ENCODE measurements around the gene SCFD2. TPM values are rescaled to one million over a fixed set of nuclear protein-coding genes. Genes with fewer than 3 reads are reported as not detected.

Gene SCFD2
- total and polyA plus RNA-seq, 7 donors = 5.8 to 13.3 (median 11.2) TPM

GRCh38 chr4:53007024-53007423 lies 358.8 kb downstream of the SCFD2 start:
- H3K36me3 ChIP-seq (ENCODE audit: insufficient read depth in 1 of 2, low read depth in 1 of 2) = no peaks in the 10 kb centered on the region
- 55 to 82% (median 65%) methylated on average over 4 of the region's 4 CpGs for WGBS, 3 donors
- H3K4me1 ChIP-seq = peaks cover 28% of the 10 kb centered on the region
- intact Hi-C loops (cut with DNase I) = no loop called here
- H3K27ac ChIP-seq = no peak overlapping the region
- H3K27me3 ChIP-seq (ENCODE audit: insufficient read depth in 3 of 3, low read length in 2 of 3) = no peaks in the 10 kb centered on the region
- ATAC-seq (peak in 2 of 4 donors; percentile 50 to 52), DNase-seq (no peak)
- no peak overlapping the region for H3K4me3 ChIP-seq
- no peak for TF ChIP-seq CTCF (IDR thresholded peaks at IDR 0.05)
- H3K9me3 ChIP-seq = no peaks in the 10 kb centered on the region

DNA sequence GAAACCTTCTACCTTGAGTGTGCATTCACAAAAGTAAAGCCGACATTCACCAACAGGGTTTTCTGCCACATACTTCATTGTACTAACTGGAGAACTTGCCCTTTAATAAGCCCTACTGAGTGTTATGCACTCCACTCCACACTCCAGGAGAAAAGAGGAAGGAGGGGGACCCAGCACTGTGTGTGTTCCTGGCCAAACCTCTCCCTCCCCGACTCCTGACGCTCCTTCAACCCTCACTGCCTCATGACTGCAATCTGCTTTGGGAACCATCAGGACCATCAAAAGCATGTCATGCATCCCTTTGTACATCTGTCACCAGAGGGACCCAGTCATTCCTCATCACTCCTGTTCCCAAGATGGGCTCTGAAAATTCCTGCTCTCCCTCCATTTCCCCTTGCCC lies 360.1 kb downstream of the SCFD2 start:
- DNase-seq = no peak
- 82 to 96% (median 93%) methylated on average over 3 of the region's 3 CpGs for WGBS, 3 donors
- Histone ChIP-seq H3K27me3 (ENCODE audit: insufficient read depth in 3 of 3, low read length in 2 of 3) (no peaks in the 10 kb centered on the region), H3K36me3 (ENCODE audit: insufficient read depth in 1 of 2, low read depth in 1 of 2) (no peaks in the 10 kb centered on the region), H3K4me3 (no peak overlapping the region), H3K9me3 (no peaks in the 10 kb centered on the region), H3K4me1 (peaks cover 22% of the 10 kb centered on the region), H3K27ac (no peak overlapping the region)
- intact Hi-C loops (cut with DNase I) = no loop called here
- TF ChIP-seq CTCF (IDR thresholded peaks at IDR 0.05) = no peak
- ATAC-seq = no peak

DNA sequence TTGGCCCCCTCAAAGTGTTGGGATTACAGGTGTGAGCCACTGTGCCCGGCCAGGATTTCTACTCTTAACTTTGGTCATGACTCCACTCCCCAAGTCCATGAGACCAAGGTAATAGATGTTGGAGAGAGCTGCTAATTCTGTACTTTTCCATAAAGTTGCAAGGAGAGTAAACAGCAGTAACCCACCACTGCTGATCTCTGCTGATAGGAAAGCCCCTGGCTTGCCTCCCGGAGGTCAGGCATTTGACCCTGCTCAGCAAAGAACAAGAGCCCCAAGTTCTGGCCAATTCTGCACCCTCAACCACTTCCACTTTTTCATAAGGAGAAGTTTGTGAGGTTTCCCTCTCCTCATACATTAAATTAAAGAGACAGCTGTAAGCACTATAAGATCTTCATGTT lies 360.7 kb downstream of the SCFD2 start:
- ATAC-seq (no peak), DNase-seq (no peak)
- no peak for TF ChIP-seq CTCF (IDR thresholded peaks at IDR 0.05)
- intact Hi-C loops (cut with DNase I) = no loop called here
- H3K27me3 ChIP-seq (ENCODE audit: insufficient read depth in 3 of 3, low read length in 2 of 3) = no peaks in the 10 kb centered on the region
- 83 to 95% (median 91%) methylated on average over 2 of the region's 2 CpGs for WGBS, 3 donors
- no peak overlapping the region for H3K27ac ChIP-seq
- no peaks in the 10 kb centered on the region for H3K9me3 ChIP-seq
- no peaks in the 10 kb centered on the region for H3K36me3 ChIP-seq (ENCODE audit: insufficient read depth in 1 of 2, low read depth in 1 of 2)
- H3K4me3 ChIP-seq = no peak overlapping the region
- H3K4me1 ChIP-seq = peaks cover 20% of the 10 kb centered on the region

DNA sequence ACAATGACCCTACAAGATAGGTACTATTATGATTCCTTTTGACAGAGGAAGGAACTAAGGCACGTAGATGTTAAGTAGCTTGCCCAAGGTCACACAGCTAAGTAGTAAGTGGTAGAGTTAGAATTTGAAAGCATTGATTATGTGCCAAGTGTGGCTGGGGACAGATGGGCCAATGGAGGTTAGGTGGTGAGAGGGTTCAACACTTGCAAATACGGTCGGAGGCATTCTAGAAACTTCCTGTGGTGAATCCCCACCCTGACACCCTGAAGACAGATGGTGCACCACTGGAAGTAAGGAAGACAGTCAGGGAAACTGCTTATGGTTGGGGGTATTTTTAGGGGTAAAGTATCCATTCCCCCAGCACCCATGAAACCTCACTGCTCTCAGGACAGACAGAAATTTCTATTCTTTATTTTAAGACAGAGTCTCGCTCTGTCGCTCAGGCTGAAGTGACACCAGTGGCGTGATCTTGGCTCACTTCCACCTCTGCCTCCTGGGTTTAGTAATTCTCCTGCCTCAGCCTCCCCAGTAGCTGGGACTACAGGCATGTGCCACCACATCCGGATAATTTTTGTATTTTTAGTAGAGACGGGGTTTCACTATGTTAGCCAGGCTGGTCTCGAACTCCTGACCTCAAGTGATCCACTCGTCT lies 361.2 kb downstream of the SCFD2 start:
- Histone ChIP-seq H3K4me1 (peaks cover 14% of the 10 kb centered on the region), H3K27ac (no peak overlapping the region), H3K4me3 (no peak overlapping the region), H3K27me3 (ENCODE audit: insufficient read depth in 3 of 3, low read length in 2 of 3) (no peaks in the 10 kb centered on the region), H3K36me3 (ENCODE audit: insufficient read depth in 1 of 2, low read depth in 1 of 2) (no peaks in the 10 kb centered on the region), H3K9me3 (no peaks in the 10 kb centered on the region)
- DNase-seq (no peak), ATAC-seq (no peak)
- 92 to 94% (median 93%) methylated on average over 10 of the region's 10 CpGs for WGBS, 3 donors
- intact Hi-C loops (cut with DNase I) = no loop called here
- no peak for TF ChIP-seq CTCF (IDR thresholded peaks at IDR 0.05)

DNA sequence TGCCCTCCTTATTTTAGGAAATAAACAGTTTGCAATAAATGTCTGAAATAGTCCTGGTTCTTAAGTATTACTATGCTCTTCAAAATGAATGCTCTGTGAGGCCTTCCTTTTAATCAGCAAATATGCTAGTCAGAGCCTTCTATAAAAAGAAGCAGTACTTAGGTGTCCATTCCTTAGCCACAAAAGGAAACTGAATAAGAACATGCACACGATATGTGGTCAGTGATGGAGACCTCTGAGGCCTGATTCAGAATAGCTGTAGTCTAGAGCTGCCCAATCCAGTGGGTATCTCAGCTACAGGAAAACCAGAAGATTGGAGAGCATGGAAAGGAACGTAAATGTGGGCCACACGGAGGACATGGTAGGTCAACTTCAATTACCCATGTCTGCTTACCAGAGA lies 361.9 kb downstream of the SCFD2 start:
- TF ChIP-seq CTCF (IDR thresholded peaks at IDR 0.05) = no peak
- Histone ChIP-seq H3K27ac (no peak overlapping the region), H3K4me1 (peaks cover 14% of the 10 kb centered on the region), H3K4me3 (no peak overlapping the region), H3K9me3 (no peaks in the 10 kb centered on the region), H3K27me3 (ENCODE audit: insufficient read depth in 3 of 3, low read length in 2 of 3) (no peaks in the 10 kb centered on the region), H3K36me3 (ENCODE audit: insufficient read depth in 1 of 2, low read depth in 1 of 2) (no peaks in the 10 kb centered on the region)
- WGBS, 3 donors = 70 to 81% (median 73%) methylated on average over 3 of the region's 3 CpGs
- peak in 3 of 4 donors; percentile 76 to 80 (median 79) for ATAC-seq
- DNase-seq = no peak
- intact Hi-C loops (cut with DNase I) = no loop called here
